Measurements from ENCODE around the gene RBBP5.

GRCh38 chr1:205066141-205066818 lies 55.5 kb downstream of the RBBP5 start:
- TF ChIP-seq GATA2 (IDR thresholded peaks at IDR 0.05; ENCODE audit: low read depth, low read length) = no peak
- TF ChIP-seq GATA3 (IDR thresholded peaks at IDR 0.05; ENCODE audit: low read depth, low read length) = no peak

Data from SH-SY5Y (cell line).